Endothelial cell of umbilical vein (primary cell): ENCODE data around the gene CCNI.

Experiments
- EZH2 ChIP-seq: IDR thresholded peaks from 2 replicates; pipeline ENCODE4 v1.6.1; 2012; ENCODE audit warnings: borderline replicate concordance, low read depth, mild to moderate bottlenecking, moderate library complexity, low read length, inconsistent platforms; ENCODE audit not compliant: severe bottlenecking
- JUN ChIP-seq: IDR thresholded peaks from 2 replicates; pipeline ENCODE4 v1.6.1; 2011; ENCODE audit warnings: borderline replicate concordance, low read depth; ENCODE audit not compliant: insufficient read length, insufficient read depth
- MYC ChIP-seq: IDR thresholded peaks from one replicate; pipeline ENCODE4 v1.6.1; 2011; ENCODE audit warnings: mild to moderate bottlenecking, low read depth, low read length
- POLR2A ChIP-seq: IDR thresholded peaks from 2 replicates; pipeline ENCODE4 v1.6.1; 2012; ENCODE audit warnings: low read depth, mild to moderate bottlenecking, control low read depth, low read length
- POLR2AphosphoS5 ChIP-seq: IDR thresholded peaks from 2 replicates; pipeline ENCODE4 v1.6.1; 2012; ENCODE audit warnings: low read depth, mild to moderate bottlenecking, control low read depth, low read length, moderate library complexity; ENCODE audit not compliant: insufficient read depth
- TF ChIP-seq, protein P1 (sequence below), 2 donors: IDR thresholded peaks; 1 replicate in 1 of 2; 2 replicates in 1 of 2; pipeline ENCODE4 v1.5.1; 2011; ENCODE audit warnings: low read length in 2 of 2, mild to moderate bottlenecking in 2 of 2, moderate library complexity in 2 of 2, control low read depth in 1 of 2, inconsistent platforms in 1 of 2, low read depth in 1 of 2; ENCODE audit not compliant: insufficient read depth in 1 of 2; ENCODE audit errors: extremely low read depth in 1 of 2
- TF ChIP-seq, protein P2 (sequence below): IDR thresholded peaks from 2 replicates; pipeline ENCODE4 v1.6.1; 2011; ENCODE audit not compliant: insufficient read depth, insufficient read length

GRCh38 chr4:77003400-77003799, 72.4 kb downstream of the CCNI start:
- TF ChIP-seq, protein P1, sequence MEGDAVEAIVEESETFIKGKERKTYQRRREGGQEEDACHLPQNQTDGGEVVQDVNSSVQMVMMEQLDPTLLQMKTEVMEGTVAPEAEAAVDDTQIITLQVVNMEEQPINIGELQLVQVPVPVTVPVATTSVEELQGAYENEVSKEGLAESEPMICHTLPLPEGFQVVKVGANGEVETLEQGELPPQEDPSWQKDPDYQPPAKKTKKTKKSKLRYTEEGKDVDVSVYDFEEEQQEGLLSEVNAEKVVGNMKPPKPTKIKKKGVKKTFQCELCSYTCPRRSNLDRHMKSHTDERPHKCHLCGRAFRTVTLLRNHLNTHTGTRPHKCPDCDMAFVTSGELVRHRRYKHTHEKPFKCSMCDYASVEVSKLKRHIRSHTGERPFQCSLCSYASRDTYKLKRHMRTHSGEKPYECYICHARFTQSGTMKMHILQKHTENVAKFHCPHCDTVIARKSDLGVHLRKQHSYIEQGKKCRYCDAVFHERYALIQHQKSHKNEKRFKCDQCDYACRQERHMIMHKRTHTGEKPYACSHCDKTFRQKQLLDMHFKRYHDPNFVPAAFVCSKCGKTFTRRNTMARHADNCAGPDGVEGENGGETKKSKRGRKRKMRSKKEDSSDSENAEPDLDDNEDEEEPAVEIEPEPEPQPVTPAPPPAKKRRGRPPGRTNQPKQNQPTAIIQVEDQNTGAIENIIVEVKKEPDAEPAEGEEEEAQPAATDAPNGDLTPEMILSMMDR (IDR thresholded peaks at IDR 0.05; ENCODE audit: extremely low read depth in 1 of 2, insufficient read depth in 1 of 2, low read depth in 1 of 2, low read length in 2 of 2): no peak
- TF ChIP-seq EZH2 (no peak), POLR2A (no peak), MYC (no peak), JUN (no peak), POLR2AphosphoS5 (no peak)
- TF ChIP-seq, protein P2, sequence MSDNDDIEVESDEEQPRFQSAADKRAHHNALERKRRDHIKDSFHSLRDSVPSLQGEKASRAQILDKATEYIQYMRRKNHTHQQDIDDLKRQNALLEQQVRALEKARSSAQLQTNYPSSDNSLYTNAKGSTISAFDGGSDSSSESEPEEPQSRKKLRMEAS: no peak
